DMS 273 (cell line): ENCODE results near the gene CCDC148.

Experiments used
- DNase-seq: peaks from one replicate; lab custom pipeline; 2025; ENCODE audit not compliant: unreplicated experiment; lab: John Stamatoyannopoulos, UW

The CCDC148 gene

DNA sequence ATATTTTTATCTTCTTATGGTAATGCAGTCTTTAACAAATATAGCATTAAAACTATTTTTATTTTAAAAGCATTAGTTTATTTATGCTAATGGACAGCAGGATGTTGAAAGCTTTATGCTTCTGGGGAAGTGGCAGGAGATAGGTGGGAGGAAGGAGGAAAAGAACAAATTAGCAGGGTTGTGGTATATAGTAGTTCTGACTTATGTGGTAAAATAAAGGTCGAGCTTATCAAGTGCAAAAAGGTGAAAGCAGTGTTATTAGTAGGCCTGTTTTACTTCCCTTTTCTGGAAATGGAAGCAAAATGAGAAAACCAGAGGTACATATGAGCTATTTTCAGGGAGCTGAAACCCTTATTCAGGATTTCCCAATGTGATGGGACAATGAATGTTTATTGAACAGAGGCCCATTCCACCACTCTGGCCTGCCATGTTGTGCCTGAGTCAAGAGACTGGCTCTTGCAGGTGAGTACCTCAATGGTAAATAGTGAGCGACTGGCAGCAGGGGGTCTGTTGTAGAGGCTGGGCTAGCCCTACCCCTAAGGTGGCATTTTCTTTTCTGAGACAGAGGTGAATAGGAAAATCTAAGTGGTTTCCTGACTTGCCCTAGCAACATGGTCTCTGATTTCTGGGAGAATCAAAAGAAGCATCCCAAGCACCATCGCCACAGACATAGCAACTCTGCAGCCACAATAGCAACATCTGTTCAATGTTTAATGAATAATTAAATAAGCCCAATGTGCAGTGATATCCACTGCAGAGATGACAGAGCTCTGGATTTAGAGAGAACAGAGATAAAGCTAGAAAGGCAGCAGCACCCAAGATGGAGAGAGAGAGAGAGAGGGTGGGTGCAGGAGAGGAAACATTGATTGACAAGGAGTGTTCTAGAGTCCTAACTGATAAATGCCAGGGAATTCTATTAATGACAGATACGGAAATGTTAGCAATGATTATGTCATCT, 235.2 kb downstream of the CCDC148 start:
- DNase-seq = peak; percentile 22

DNA sequence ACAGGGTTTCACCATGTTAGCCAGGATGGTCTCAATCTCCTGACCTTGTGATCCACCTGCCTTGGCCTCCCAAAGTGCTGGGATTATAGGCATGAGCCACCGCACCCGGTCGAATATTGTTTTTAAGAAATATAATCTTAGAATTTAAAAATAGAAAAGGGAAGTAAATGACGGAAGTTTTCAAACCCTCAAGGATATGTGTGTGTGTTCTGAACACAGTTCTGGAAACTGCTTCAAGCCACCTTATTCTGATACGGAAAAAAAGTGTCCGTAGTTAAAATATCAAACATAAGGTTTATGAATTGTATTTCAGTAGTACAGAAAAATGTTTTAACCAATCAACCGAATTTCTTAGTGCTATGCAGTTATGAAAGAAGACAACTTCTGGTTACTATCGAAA, 239.0 kb downstream of the CCDC148 start:
- no peak for DNase-seq

GRCh38 chr2:158214431-158214830, 242.1 kb downstream of the CCDC148 start:
- peak; percentile 84 for DNase-seq

- peak; percentile 21 for DNase-seq
Measured at GRCh38 chr2:158213773-158214172, 242.8 kb downstream of the CCDC148 start.

- DNase-seq = no peak
Measured at GRCh38 chr2:158212301-158212700, 244.3 kb downstream of the CCDC148 start.

GRCh38 chr2:158211502-158211901, 245.1 kb downstream of the CCDC148 start:
- no peak for DNase-seq

- no peak for DNase-seq
Measured at GRCh38 chr2:158207354-158207753, 249.2 kb downstream of the CCDC148 start.

DNA sequence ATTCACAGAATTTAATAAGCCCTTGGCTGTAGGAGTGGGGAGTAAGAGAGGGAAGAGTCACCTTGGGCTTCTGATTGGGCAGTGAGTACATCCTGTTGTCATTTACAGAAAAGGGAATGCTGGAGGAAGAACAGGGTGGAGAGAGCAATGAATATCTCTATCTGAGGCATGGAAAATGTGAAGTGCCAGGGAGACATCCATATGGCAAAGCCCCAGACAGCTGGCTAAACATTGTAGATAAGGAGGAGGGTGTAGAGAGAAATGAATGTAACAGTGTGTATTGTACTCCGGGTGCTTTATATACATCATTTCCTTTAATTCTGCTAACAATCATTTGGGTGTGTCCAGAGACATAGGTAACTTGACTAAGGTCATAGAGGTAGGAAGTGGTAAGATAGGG, 251.3 kb downstream of the CCDC148 start:
- peak; percentile 61 for DNase-seq

DNA sequence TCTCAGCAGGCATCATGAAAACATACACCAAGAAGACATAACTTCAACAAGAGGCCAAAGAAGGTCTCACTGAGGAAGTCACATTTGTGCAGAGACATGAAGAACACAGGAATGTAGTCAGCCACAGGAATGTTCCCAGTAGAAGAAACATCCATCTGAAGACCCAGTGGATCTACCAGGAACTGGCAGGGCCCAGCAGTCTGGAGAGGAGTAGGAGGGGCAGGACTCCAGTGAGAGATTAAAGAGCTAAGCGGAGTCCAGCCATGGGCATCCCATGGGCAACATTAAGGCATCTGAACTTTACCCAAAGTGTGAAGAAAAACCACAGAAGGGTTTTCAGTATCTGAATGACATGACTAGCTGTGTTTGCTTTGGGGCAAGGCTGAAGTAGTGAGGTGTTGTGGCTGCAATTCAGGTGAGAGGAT, 251.8 kb downstream of the CCDC148 start:
- no peak for DNase-seq

DNA sequence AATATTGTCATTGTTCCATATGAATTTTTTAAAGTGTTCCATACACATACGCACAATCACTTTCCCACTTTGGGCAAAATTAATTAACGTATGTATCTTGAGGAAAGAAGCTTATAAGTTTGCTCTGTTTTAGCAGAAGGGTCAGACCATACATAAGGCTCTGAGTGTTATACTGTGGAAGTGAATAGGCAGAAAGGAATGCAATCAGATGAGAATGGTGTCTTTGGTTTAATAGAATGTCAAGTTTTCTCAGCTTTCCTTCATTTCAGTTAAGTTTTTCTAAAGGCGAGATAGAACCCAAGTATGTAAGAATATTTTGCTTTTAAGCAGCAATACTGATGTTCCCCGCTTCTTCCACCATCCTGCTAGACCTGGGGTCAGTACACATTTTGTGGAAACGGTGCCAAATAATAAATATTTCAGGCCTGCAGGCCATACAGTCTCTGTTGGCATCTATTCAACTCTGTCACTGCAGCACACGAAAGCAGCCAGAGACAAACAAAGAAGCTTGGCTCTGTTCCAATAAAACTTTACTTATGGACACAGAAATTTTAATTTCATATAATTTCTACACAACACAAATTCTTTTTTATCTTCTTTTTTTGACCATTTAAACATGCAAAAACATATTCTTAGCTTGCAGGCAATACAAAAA, 254.3 kb downstream of the CCDC148 start:
- peak; percentile 50 for DNase-seq

- no peak for DNase-seq
Measured at GRCh38 chr2:158199928-158200650, 256.5 kb downstream of the CCDC148 start.

DNA sequence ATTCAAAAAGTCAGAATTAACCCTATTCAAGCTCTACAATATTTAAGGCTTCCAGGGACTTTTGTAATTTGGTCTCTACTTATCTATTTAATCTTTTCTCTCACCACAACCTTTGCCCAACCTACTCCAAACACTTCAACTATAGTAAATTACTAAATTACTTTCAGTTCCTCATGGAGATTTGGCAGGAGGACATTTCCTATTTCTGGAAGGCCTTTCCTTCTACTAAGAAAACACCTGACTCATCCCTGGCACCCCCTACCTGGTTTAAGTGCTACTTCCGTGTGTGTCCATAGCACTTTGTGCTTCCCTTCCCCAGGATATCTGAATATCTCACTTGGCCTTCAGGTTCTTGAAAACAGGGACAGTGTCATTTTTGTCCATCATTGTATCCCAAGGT, 258.6 kb downstream of the CCDC148 start:
- DNase-seq = no peak

DNA sequence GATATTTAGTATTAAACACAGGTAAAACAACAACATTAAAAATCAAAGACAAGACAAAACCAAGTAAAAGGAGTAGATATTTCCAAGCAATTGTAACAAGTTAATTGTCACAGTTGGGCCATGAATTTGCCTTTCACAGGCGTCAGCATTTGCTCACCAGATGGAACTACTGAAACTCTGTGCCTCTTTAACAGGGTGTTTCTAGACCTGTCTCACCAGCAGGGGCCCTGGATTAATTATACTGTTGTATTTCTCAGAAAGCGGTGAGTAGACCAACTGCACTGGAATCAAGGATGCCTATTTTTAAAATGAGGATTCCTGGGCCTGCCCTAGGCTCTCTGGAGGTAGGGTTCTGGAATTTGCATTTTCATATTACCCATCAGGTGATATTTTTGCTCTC, 262.3 kb downstream of the CCDC148 start:
- DNase-seq = peak; percentile 54

DNA sequence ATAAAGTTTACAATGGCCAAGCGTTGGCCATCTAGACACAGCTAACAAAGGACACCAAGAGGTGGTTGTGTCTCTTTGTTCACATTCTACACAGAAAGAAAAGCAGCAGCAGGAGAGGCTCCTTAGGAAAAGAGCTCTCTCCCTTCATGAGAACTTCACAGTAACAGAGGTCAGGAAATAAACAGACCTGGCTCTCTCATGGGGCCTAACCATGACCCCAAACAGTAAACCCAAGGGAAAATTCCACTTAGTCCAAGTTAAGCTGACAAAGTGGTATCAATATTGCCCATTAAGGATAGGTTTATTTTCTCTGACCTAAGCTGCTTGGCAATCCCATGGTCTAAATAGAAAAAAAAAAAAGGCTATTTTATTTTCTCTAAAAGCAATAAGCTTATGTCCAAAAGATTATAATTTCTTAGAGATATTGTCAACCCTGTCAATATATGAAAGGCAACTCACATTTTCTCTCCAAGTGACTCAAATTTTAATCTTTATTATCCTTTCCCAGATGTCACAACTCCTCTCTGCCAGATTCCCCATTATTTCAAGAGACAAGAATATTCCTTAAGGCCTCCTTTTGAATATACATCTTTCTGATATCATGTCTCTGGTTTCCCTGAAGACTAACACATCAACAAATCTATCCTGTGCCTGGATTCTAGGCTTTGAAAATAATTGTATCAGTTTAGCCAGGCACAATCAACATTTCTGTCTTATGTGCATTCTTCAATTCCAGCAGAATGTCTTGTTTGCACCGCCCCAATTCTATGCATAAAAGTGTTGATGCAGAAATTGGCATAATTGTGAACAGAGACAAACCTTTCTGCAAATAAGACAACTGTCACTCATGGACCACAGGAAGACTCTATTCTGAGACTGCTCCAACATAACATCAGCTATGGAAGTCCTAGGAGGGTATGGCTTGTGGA, 263.8 kb downstream of the CCDC148 start:
- no peak for DNase-seq

DNA sequence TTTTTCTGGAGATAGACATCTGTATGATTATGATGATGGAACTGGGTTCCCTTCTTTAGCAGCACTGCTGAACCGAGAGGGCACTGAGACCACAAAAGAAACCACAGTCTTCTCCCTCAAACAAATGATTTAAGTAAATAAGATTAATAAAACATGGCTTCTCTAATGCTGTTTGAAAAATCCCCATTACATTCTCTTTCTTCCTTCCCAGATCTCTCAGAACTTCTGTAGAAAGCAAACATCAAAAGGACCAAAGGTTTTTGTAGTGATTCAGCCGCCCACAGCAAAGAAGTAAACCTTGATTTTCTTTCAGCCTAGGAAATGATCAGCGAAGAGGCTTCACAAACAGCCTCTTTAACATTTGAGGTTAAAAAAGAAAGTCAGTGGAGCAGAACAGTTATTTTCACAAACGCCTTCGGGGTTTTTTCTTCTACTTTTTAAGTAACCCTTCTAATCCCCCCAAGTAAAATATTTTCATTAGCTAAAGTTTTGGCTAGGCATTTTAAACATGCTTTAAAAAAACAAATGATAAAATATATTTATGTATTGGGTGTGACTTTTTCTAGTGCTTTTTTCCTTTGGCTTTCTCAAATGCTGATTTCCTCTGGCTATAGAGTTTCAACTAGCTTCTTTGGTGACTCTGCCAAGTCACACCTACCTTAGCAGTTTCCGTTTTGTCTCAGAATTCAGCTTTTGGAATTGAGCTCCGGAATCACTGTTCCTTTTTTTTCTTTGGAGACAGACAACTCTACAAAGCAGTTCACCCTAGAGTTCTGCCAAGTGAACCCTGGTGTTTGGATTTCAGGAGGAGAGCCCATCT, 265.3 kb downstream of the CCDC148 start:
- DNase-seq = no peak

DNA sequence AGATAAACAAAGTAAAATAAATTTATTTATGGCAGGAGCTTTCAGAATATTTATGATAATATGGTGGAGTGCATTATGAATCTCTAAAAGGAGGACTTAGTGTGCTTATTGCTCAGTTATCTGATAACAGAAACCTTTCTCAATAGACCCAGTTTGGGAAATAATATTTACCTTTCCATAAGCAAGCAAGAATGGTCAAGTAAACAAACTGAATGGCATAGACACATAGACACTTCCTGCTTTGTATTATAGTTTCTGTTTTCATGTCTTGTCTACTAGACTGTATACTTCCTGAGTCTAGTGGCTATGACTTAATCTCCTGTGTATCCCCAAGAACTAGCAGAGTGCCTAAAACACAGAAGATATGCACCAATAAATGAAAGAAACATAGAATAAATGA, 267.0 kb downstream of the CCDC148 start:
- DNase-seq = no peak

GRCh38 chr2:158187908-158188307, 268.6 kb downstream of the CCDC148 start:
- DNase-seq = no peak

DNA sequence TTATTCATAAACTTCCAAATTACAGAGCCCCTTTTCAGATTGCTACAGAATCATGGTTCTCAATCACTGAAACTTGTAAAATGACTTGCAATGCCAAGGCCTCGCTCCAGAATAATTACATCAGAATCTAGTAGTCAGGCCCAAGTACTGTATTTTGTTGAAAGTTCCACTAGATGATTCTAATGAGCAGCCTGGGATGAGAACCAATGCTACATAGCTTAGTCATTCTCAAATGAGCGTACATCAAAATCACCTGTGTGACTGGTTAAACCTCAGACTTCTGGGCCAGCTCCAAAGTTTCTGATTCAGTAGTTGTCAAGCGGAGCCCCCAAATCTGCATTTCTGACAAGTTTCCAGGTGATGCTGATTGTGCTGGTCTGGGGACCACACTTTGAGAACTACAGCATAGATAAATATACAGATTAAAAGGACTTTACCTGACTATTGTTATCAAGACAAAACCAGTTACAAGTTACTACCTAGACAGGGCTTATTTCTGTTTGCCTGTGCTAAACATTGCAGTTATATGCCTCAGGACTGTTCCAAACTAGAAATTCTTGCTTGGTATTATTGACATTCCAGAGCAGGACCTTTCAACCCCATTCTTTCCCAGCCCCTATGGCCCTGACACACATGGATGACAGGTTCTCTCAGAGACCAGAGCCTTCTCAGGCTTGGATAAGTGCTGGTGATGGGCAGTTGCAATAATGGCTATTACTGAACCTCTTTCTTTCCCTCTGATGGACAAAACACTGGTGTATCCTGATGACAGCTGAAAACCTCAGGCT, 271.8 kb downstream of the CCDC148 start:
- DNase-seq = no peak

DNA sequence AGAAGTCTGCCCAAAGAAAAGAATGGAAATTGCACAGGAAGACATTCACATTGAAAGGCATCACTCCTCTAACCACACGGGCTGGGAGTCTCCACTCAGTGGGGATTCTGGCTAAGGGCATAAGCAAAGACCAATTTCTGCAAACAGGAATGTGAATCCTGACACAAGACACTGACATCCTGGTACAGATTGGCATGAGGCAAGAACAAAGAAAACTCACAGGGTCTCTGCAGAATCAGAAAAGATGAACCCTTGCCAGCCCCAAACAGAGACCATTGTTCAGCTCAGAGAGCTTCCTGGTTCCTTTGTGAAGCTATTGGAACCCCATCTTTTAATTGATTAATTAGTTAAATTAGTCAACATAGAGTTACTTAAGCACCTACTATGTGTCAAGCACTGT, 272.6 kb downstream of the CCDC148 start:
- DNase-seq = no peak
